HG03565 (cell line): ENCODE data around the gene ADCY4.
"Not testable (repeated sequence)": the region's sequence is repeated elsewhere in the genome, so short reads cannot be mapped to it uniquely, and the experiment has no call there.

ENCODE experiments used
- ATAC-seq: cut with Tn5 transposase; IDR thresholded peaks from one replicate; pipeline ENCODE4 v1.9.1; 2021; ENCODE audit warnings: mild to moderate bottlenecking, moderate library complexity; ENCODE audit not compliant: unreplicated experiment

The ADCY4 gene

GRCh38 chr14:24339284-24340151 lies 4.6 kb upstream of the ADCY4 start, which contains the start of gene RIPK3:
TSS of gene RIPK3 (minus strand) at chr14:24339991. CDS start at chr14:24339826, 165 bp downstream.
- peak; percentile 82 for ATAC-seq

DNA sequence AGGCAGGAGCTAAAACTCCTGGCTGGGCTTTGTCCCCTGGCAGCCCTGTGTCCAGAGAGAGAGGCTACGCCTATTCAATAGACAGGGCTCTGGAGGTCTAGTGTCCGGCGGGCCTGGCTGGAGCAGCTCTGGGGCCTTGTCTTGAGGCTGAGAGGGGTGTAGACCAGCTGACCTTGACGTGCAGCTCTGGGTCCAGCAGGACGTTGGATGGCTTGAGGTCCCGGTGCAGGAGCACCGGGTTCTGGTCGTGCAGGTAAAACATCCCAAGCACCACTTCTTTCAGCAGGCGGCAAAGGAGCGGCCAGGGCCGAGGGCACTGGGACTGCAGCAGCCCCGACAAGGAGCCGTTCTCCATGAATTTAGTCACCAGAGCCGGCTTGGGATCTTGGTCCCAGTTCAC lies 4.0 kb upstream of the ADCY4 start:
- no peak for ATAC-seq

DNA sequence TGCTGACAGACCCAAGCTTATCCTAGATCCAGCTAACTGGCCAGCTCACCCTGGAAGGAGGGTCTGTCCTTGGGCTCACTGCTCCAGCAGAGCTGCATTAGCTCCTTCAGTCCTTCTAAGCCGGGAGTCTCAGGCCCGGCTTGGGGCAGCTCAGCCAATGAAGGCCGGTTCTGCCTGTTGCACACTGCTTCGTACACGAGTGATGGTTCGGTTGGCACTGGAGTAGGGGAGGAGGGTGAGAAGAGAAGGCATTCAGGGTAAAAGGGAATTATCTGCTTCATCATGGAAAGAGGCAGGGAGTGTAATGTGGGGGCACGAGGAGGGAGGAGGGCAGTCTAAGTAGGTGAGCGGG lies 2.9 kb upstream of the ADCY4 start:
- ATAC-seq = no peak

GRCh38 chr14:24337144-24337823 lies 2.4 kb upstream of the ADCY4 start:
- ATAC-seq = no peak

DNA sequence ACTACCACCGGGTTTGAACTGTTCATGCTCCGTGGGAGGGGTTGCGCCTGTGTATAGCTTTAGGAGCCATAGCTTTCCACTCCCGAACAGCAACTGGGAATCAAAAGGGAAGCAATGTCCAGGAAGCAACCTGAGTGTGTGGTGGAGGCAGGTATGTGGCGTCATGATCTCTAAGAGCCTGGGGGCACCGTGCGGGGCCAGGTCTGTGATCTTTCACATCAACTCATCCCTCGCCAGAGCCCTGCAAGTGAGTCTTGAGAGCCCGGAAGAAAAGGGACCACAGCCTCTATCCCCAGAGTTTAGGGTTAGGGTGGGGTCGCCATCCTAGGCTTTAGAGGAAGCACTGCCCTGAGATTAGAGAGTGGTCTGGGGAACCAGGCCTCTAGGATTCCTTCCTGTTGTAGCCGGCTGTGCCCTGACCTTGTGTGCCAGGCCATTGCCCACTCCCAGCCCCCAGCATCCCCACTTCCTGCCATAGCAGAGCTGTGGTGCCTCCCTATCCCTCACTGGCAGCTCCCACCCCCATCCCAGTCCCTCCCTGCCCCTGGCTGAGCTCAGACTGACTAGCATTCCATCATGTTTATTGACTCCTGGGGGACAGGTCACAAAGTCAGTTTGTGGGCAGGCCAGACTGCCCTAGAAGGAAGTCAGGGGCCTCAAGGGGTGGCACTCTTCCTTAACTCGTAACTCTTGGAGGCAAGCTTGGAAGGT lies 745 bp upstream of the ADCY4 start:
- no peak for ATAC-seq

GRCh38 chr14:24332268-24332993 lies 2.4 kb downstream of the ADCY4 start:
- ATAC-seq = peak; percentile 70

DNA sequence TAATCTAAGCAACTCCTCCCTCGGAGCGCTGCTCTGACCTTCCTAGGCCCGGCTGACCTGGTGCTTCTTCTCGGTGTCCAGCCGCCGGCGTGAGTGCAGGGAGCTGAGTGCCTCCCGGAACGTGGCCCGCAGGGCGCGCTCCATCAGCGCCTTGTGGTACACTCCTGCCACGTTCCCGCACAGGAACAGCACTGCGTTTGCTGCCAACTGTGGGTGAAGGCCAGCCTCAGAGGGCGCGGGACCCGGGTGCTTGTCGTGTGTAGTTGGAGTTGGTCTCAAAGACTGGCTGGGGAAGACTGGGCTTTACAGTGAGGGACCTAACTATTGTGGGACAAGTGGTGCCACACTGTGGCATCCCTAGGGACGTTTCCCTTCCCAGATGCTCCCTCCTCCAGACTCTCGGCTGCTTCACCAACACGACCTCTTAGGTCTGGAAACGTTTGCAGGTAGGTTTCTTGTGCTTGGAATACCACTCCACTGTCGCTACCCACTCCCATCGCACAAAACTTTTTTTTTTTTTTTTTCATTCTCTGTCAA lies 3.1 kb downstream of the ADCY4 start:
- no peak for ATAC-seq

GRCh38 chr14:24330973-24331674 lies 3.7 kb downstream of the ADCY4 start:
- no peak for ATAC-seq

DNA sequence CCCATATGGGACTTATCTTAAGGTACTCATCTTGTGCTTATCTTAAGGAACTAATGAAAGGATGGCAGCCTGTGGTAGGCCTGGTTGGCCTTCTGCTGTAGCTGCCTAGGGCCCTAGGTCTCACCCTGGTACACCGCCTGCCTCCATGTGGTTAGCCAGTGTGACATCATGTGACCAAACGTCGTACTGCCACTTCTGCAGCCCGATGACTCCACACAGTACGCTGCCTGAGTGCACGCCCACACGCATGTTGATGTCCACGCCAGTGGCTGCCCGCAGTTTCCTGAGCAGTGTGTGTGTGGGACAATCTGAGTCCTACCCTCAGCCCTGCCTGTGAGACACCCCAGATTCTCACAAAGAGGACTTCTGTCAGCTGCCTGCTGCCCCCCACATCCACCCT lies 5.1 kb downstream of the ADCY4 start:
- no peak for ATAC-seq

- ATAC-seq = no peak
Observed at GRCh38 chr14:24329073-24329663, 5.7 kb downstream of the ADCY4 start.

GRCh38 chr14:24327914-24328313 lies 7.0 kb downstream of the ADCY4 start:
- not testable (repeated sequence) for ATAC-seq

DNA sequence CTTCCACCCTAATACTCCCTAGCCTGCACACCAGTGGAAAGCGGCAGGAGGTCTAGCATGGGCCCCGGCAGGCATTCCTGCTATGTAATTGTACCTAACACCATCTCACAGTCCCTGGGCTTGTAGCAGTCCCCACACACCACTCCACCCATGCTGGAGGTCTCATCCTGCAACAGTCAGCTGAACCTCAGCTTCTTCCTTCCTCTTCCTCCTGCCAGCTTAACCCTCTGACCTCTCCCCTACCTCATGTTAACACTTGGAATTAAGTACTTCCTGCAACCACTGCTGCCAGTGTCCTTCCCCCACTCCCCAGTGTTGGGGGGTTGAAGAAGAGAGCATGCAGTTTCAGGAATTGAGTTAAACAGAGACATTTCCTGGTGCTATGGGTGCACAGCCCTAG lies 7.6 kb downstream of the ADCY4 start:
- no peak for ATAC-seq

DNA sequence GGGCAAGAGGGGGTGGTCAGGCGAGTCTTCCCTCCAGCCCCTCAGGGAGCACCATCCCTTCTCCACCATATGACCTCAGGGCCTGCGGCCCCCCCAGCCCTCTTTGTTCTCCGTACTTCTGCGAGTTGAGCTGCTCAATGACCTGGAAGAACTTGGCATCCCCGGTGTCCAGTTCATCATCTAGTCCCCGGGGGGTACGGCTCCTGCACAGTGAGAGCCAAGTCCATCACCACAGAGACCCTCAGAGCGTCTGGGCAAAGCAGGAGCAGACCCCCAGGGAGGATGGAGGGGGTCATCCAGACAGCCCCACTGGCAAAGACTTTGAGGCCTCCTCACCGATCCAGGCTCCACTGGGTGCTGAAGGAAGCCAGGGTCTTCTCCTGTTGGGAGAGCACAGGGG lies 8.9 kb downstream of the ADCY4 start:
- ATAC-seq = no peak

GRCh38 chr14:24325041-24325530 lies 9.8 kb downstream of the ADCY4 start:
- ATAC-seq = no peak

GRCh38 chr14:24324024-24324423 lies 10.8 kb downstream of the ADCY4 start:
- ATAC-seq = no peak

DNA sequence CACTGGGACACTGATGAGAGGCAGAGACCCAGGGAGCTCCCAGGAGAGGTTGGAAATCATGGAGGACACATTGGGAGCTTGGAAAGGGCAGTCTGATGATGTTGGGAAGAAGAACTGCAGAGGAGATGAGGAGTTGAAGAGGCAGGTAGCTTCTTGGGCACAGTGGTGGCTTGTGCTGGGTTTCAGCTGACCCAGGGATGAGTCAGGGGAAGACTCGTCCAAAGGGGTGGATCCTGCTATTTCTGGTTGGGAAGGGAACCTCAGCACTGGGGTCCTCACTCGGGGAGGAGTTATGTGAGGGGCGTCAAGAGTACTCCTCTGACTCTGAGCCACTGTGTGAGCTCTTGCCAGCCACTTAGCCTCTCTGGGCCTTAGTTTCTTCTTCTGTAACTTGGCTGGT lies 11.5 kb downstream of the ADCY4 start:
- ATAC-seq = no peak

DNA sequence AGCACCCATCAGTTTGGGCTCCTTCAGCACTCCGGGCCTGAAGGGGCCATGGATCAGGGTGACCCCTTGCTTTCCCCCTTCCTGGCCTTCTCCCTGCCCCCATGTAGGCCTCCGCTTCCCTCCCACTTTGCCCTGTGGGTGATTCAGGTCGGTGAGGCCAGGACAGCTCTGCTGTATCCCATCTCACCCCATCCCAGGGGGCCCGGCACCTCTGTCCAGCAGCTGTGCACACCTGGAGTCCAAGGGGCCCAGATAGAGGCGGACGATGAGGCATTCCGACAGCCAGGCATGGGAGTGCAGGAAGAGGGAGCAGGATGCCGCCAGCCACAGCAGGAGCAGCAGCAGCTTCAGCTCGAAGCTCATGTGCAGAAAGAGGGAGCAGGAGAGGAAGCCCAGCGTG lies 12.2 kb downstream of the ADCY4 start:
- ATAC-seq = no peak

- ATAC-seq = no peak
Observed at GRCh38 chr14:24321212-24321975, 13.5 kb downstream of the ADCY4 start.
